OCI-LY1 (cell line): Measurements from ENCODE around the gene GPR137C.

Source experiments
- H2AFZ ChIP-seq: fragments of 200-600 bp; sonication (generic), shearing (Covaris generic); 2 replicates; pipeline ENCODE4 v1.6.0; 2014; ENCODE audit warnings: antibody characterized with exemption, mild to moderate bottlenecking, low read length
- H3F3A ChIP-seq: fragments of 200-600 bp; sonication (generic), shearing (Covaris generic); 2 replicates; pipeline ENCODE4 v1.6.0; 2014; ENCODE audit warnings: mild to moderate bottlenecking, antibody characterized with exemption, low read length, moderate library complexity; ENCODE audit not compliant: insufficient read depth
- H3K27ac ChIP-seq: fragments of 200-600 bp; sonication (generic); 2 replicates; pipeline ENCODE4 v1.5.1; 2014; ENCODE audit warnings: low read length, mixed run types, mild to moderate bottlenecking, low read depth; ENCODE audit not compliant: poor library complexity, severe bottlenecking
- H3K27me3 ChIP-seq: fragments of 200-600 bp; sonication (generic); 2 replicates; pipeline ENCODE4 v1.6.0; 2014; ENCODE audit warnings: antibody characterized with exemption, mild to moderate bottlenecking, low read length, moderate library complexity; ENCODE audit not compliant: insufficient read depth
- H3K36me3 ChIP-seq: fragments of 200-600 bp; sonication (generic); 2 replicates; pipeline ENCODE4 v1.6.1; 2014; ENCODE audit warnings: mild to moderate bottlenecking, antibody characterized with exemption, low read length, moderate library complexity, mixed read lengths; ENCODE audit not compliant: insufficient read depth
- H3K4me1 ChIP-seq: fragments of 200-600 bp; sonication (generic); 2 replicates; pipeline ENCODE4 v1.5.1; 2014; ENCODE audit warnings: mild to moderate bottlenecking, low read length, moderate library complexity; ENCODE audit not compliant: insufficient read depth, severe bottlenecking
- H3K4me2 ChIP-seq: fragments of 200-600 bp; sonication (generic), shearing (Covaris generic); 2 replicates; pipeline ENCODE4 v1.6.1; 2014; ENCODE audit warnings: low read length
- H3K4me3 ChIP-seq: fragments of 200-600 bp; sonication (generic); 2 replicates; pipeline ENCODE4 v1.5.1; 2014; ENCODE audit warnings: low read length, low read depth, mild to moderate bottlenecking, mixed read lengths; ENCODE audit not compliant: poor library complexity, severe bottlenecking
- H3K79me2 ChIP-seq: fragments of 200-600 bp; shearing (Covaris generic); 2 replicates; pipeline ENCODE4 v1.6.1; 2016; ENCODE audit warnings: mixed run types, low read length, mixed read lengths; ENCODE audit not compliant: insufficient read depth
- H3K9ac ChIP-seq: fragments of 200-600 bp; sonication (generic), shearing (Covaris generic); 2 replicates; pipeline ENCODE4 v1.6.1; 2014; ENCODE audit warnings: mild to moderate bottlenecking, low read length, mixed read lengths
- H3K9me2 ChIP-seq: fragments of 200-600 bp; sonication (generic), shearing (Covaris generic); 2 replicates; pipeline ENCODE4 v1.6.1; 2014; ENCODE audit warnings: low read depth, mild to moderate bottlenecking, low read length, mixed read lengths
- H3K9me3 ChIP-seq: fragments of 200-600 bp; shearing (Covaris generic); 2 replicates; pipeline ENCODE4 v1.6.1; 2014; ENCODE audit warnings: low read length, mixed read lengths
- H4K20me1 ChIP-seq: fragments of 200-600 bp; sonication (generic), shearing (Covaris generic); 2 replicates; pipeline ENCODE4 v1.6.0; 2016; ENCODE audit warnings: mild to moderate bottlenecking, low read length; ENCODE audit not compliant: insufficient read depth
- CTCF ChIP-seq: fragments of 200-600 bp; sonication (generic), shearing (Covaris generic); IDR thresholded peaks from 2 replicates; pipeline ENCODE4 v1.5.1; 2017; ENCODE audit warnings: mild to moderate bottlenecking, antibody characterized with exemption, low read length, moderate library complexity, mixed read lengths
- EZH2 ChIP-seq: fragments of 200-600 bp; sonication (generic), shearing (Covaris generic); IDR thresholded peaks from 2 replicates; pipeline ENCODE4 v1.8.0; 2017; ENCODE audit warnings: borderline replicate concordance, mixed run types, mild to moderate bottlenecking, antibody characterized with exemption, low read length, moderate library complexity, mixed read lengths

Gene GPR137C

GRCh38 chr14:52531481-52531880 is 21.2 kb upstream of the GPR137C start:
- Histone ChIP-seq H3K9me3 (no peaks in the 10 kb centered on the region), H3K36me3 (peaks cover 70% of the 10 kb centered on the region), H3K4me1 (no peaks in the 10 kb centered on the region), H3K79me2 (no peaks in the 10 kb centered on the region), H3K4me3 (no peak overlapping the region), H4K20me1 (no peaks in the 10 kb centered on the region), H3K27me3 (no peaks in the 10 kb centered on the region), H3K9ac (no peak overlapping the region), H3F3A (peaks cover 4% of the 10 kb centered on the region; the same call in 1 of the 2 replicates), H3K9me2 (no peaks in the 10 kb centered on the region), H3K4me2 (no peak overlapping the region), H2AFZ (no peak overlapping the region), H3K27ac (no peak overlapping the region)
- TF ChIP-seq EZH2 (no peak), CTCF (no peak)

- Histone ChIP-seq H3K79me2 (no peaks in the 10 kb centered on the region), H3K4me1 (no peaks in the 10 kb centered on the region), H3K9me2 (no peaks in the 10 kb centered on the region), H4K20me1 (no peaks in the 10 kb centered on the region), H3K9ac (no peak overlapping the region), H3K36me3 (peaks cover 88% of the 10 kb centered on the region), H3K27me3 (no peaks in the 10 kb centered on the region), H3F3A (no peaks in the 10 kb centered on the region), H3K27ac (no peak overlapping the region), H3K9me3 (no peaks in the 10 kb centered on the region), H3K4me2 (no peak overlapping the region), H2AFZ (no peak overlapping the region), H3K4me3 (no peak overlapping the region)
- TF ChIP-seq CTCF = no peak
- TF ChIP-seq EZH2 = no peak
Observed at GRCh38 chr14:52536269-52536668, 16.4 kb upstream of the GPR137C start.

GRCh38 chr14:52538623-52539022 is 14.0 kb upstream of the GPR137C start:
- H3K27me3 ChIP-seq = no peaks in the 10 kb centered on the region
- TF ChIP-seq CTCF (no peak), EZH2 (no peak)
- no peak overlapping the region for H3K4me2 ChIP-seq

More at GRCh38 chr14:52538623-52539022, 14.0 kb upstream of the GPR137C start:
- Histone ChIP-seq H3K9me3 (no peaks in the 10 kb centered on the region), H3F3A (no peaks in the 10 kb centered on the region), H3K79me2 (no peaks in the 10 kb centered on the region), H3K36me3 (peaks cover 94% of the 10 kb centered on the region), H3K27ac (no peak overlapping the region), H2AFZ (no peak overlapping the region), H3K9me2 (no peaks in the 10 kb centered on the region), H3K4me1 (no peaks in the 10 kb centered on the region), H3K4me3 (no peak overlapping the region), H4K20me1 (no peaks in the 10 kb centered on the region), H3K9ac (no peak overlapping the region)
